ENCODE measurements around the gene PITPNM3. TPM values are rescaled to one million over a fixed set of nuclear protein-coding genes. Genes with fewer than 3 reads are reported as not detected.
A peak's percentile ranks its signal among the peaks of the same experiment; 100 is the strongest.

PITPNM3 gene
- total RNA-seq, 4 donors from 2014 or later = 23.3 to 87.7 (median 47.8) TPM

DNA sequence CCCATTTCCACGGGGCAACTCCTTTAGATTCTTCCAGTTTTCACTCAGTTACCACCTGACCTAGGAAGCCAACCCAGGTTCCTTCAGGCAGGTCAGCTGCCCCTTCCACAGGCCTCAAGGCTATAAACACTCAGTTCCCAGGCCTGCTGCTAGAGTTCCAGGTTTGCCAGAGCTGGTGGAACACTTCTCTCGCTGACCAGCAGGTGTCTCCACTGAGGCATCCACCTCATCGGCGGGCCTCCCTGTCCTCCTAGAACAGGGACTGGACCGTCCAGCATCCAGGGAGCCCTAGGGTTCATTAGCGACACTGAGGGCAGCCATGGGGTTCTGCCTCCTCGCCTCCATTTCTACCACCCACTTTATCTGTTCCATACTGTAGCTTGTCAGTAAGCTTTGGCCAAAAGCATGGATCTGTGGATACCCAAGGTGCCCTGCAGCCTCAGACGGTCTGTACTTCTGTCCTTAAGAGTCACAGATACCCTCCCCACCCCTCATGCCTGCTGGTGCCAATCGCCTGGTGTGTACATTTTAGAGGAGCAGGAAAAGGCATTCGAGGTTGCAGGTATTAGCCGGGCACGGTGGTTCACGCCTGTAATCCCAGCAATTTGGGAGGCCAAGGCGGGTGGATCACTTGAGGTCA, 83.1 kb downstream of the PITPNM3 start:
- Histone ChIP-seq H3K27me3 (no peaks in the 10 kb centered on the region), H3K4me1 (peaks cover 0 to 30% (median 0%) of the 10 kb centered on the region in 3 donors), H3K9me3 (no peaks in the 10 kb centered on the region), H3K4me3 (no peak overlapping the region), H3K36me3 (peaks cover 0 to 67% of the 10 kb centered on the region in 2 donors), H3K27ac (peak overlapping the region in 1 of 4 donors; percentile 5)
- WGBS, 2 donors (ENCODE audit: low coverage in 1 of 2) = 0 to 71% methylated on average over 1 to 7 of the region's 14 CpGs
- ATAC-seq = peak; percentile 58
- no peak for TF ChIP-seq EP300 (IDR thresholded peaks at IDR 0.05)
- TF ChIP-seq, protein P1, sequence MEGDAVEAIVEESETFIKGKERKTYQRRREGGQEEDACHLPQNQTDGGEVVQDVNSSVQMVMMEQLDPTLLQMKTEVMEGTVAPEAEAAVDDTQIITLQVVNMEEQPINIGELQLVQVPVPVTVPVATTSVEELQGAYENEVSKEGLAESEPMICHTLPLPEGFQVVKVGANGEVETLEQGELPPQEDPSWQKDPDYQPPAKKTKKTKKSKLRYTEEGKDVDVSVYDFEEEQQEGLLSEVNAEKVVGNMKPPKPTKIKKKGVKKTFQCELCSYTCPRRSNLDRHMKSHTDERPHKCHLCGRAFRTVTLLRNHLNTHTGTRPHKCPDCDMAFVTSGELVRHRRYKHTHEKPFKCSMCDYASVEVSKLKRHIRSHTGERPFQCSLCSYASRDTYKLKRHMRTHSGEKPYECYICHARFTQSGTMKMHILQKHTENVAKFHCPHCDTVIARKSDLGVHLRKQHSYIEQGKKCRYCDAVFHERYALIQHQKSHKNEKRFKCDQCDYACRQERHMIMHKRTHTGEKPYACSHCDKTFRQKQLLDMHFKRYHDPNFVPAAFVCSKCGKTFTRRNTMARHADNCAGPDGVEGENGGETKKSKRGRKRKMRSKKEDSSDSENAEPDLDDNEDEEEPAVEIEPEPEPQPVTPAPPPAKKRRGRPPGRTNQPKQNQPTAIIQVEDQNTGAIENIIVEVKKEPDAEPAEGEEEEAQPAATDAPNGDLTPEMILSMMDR (IDR thresholded peaks at IDR 0.05) = peak in 3 of 4 experiments; percentile 93 to 96 (median 94)

DNA sequence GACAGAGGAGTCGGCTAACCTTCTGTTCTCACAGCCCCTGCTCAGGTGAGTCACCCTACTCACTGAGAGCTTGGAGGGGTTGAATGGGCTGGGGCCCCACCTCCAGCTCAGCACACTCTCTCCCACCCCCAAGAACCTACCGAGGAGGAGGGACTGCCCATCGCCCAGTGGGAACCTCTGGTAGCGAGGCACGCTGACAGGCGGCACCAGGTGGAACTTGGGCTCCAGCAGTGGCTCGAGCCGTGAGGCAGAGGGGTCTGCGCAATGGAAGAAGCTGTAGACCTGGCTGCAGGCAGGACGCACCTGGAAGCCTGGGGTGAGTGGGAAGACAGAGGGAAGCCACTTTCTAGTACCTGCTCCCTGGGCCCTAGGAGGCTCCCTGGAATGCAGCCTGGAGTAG, 83.8 kb downstream of the PITPNM3 start:
- TF ChIP-seq EP300 (IDR thresholded peaks at IDR 0.05) = no peak
- 100% methylated on average over 1 of the region's 10 CpGs; no CpG with 5 or more reads in 1 of the 2 donors for WGBS, 2 donors (ENCODE audit: low coverage in 1 of 2)
- no peak for ATAC-seq
- H3K27ac ChIP-seq = peak overlapping the region in 1 of 4 donors; percentile 5
- H3K27me3 ChIP-seq = no peaks in the 10 kb centered on the region
- H3K36me3 ChIP-seq = peaks cover 0 to 67% of the 10 kb centered on the region in 2 donors
- H3K9me3 ChIP-seq = no peaks in the 10 kb centered on the region
- H3K4me3 ChIP-seq = no peak overlapping the region
- H3K4me1 ChIP-seq = peaks cover 0 to 30% (median 0%) of the 10 kb centered on the region in 3 donors

DNA sequence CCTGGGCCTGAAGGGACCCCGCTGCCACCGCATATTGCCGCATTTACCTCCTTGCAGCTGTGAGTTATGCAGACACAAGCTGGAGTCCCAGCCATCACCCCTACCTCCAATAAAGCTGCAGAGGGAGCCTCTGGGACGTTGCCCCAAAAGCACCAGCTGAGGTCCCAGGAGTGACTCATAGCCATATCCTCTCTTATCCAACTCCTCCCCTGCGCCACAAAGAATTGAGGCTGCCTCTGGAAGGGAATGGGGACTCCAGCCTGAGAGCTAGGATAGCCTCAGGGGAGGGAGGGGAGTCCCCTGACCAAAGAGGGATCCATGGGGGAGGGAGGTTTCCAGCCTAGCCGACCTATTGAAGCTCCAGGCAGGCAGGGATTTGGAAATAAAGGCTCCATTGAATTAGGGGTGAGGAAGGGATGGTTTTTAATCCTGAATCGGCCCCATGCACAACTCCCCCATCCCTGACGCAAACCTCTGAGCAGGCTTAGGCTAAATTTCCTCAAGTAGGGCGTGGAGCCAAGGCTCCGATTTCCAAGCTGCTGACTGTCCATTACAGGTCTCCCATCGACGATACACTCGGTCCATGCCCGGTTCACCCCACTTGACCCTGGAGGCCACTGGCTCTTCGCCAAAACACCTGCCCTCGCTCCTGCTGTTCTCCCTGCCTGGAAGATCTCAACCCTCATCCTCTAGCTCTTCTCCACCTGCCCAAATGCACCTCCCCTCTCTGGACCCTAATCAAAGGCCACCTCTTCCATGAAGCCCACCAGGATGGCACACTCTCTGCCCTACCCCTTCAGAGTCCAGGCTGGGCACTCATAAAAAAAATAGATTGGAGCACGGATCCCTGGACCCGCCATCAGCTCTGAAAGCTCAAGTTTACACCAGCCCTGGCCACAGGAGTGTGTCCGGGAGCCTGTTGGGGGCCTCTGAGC, 84.6 kb downstream of the PITPNM3 start:
- H3K4me1 ChIP-seq = peaks cover 0 to 29% (median 0%) of the 10 kb centered on the region in 3 donors
- TF ChIP-seq POLR2AphosphoS5 (IDR thresholded peaks at IDR 0.05) (no peak), POLR2A (IDR thresholded peaks at IDR 0.05) (no peak), EP300 (IDR thresholded peaks at IDR 0.05) (no peak)
- TF ChIP-seq, protein P1 (IDR thresholded peaks at IDR 0.05) = no peak
- 53 to 58% methylated on average over 7 to 11 of the region's 19 CpGs for WGBS, 2 donors (ENCODE audit: low coverage in 1 of 2)
- no peaks in the 10 kb centered on the region for H3K27me3 ChIP-seq
- peak overlapping the region in 1 of 4 donors; percentile 5 for H3K27ac ChIP-seq
- H3K36me3 ChIP-seq = peaks cover 0 to 66% of the 10 kb centered on the region in 2 donors
- no peak for ATAC-seq
- H3K9me3 ChIP-seq = no peaks in the 10 kb centered on the region
- no peak overlapping the region for H3K4me3 ChIP-seq

DNA sequence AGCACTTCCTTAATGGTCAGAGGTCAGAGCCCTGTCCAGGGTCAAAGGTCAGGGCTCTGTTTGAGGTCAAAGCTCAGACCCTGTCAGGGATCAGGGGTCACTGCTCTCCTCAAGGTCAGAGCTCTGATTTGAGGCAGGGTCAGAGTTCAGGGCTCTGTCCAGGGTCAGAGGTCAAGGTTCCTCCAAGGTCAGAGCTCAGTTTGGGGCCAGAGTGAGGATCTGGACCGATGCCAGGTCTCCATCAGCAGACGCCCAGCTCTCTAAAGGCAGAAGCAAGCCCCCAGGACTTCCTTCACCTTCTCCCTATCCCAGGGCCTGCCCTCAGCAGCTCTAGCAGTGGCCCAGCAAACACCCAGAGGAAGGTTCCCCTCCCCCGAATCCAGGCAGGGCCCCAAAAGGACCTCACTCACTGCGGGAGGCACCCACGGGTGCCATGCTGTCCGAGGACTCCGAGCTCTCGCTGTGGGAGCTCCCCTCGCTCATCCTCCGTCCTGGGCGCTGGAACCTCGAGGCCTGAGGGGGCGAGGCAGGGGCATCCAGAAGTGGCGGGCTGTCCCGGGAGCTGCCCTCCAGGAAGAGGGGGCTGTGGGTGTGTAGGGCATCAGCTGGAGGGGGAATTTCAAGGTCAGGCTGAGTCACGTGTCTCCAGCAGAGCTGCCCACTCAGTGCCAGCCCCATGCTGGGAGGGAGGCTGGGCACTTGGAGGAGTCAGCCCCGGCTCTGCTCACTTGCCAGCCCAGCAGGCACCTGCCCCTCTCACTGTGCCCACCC, 85.4 kb downstream of the PITPNM3 start:
- Histone ChIP-seq H3K9me3 (no peaks in the 10 kb centered on the region), H3K4me3 (no peak overlapping the region), H3K36me3 (peaks cover 0 to 65% of the 10 kb centered on the region in 2 donors), H3K4me1 (peaks cover 0 to 20% (median 0%) of the 10 kb centered on the region in 3 donors), H3K27ac (no peak overlapping the region), H3K27me3 (no peaks in the 10 kb centered on the region)
- no CpG with 5 or more reads among the region's 17 CpGs for WGBS, 2 donors (ENCODE audit: low coverage in 1 of 2)
- no peak for ATAC-seq
- TF ChIP-seq POLR2AphosphoS5 (IDR thresholded peaks at IDR 0.05) (no peak), EP300 (IDR thresholded peaks at IDR 0.05) (no peak), POLR2A (IDR thresholded peaks at IDR 0.05) (no peak)
- TF ChIP-seq, protein P1 (IDR thresholded peaks at IDR 0.05) = no peak

All from gastroesophageal sphincter (tissue), 4 donors.